Measurements from ENCODE around the gene ANO7. TPM values are rescaled to one million over a fixed set of nuclear protein-coding genes. Genes with fewer than 3 reads are reported as not detected.

Gene ANO7
- total RNA-seq, 5 donors from 2014 or later (not counting 1 experiment from before 2014, with no cell fraction given), result 0.53 to 0.60 (median 0.53) TPM; not detected in 2

DNA sequence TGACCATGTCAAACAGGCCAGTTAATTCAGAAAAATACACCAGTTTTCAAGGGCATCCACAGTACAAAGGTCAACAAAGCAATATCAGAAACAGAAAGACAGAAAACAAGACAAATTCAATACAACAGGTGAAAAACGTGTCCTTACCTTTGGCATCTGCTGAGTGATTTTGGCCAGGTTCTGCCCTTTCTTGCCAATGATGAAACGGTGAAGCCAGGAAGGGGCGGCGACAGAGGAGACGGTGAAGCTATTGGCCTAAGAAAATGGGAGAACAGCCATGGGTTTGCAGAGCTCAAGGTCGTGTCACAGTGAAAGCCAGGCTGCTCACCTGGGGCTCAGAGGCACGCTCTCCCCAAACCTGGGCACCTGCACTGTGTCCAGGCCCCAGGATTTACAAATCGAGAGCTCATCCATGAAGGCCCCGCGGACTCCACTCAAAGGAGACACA is 66.5 kb downstream of the ANO7 start:
- Mint-ChIP-seq H3K4me3 (no peak overlapping the region), H3K27ac (no peak overlapping the region), H3K27me3 (no peaks in the 10 kb centered on the region), H3K36me3 (peaks cover 58% of the 10 kb centered on the region), H3K4me1 (peaks cover 0 to 2% (median 0%) of the 10 kb centered on the region in 3 donors), H3K9me3 (no peaks in the 10 kb centered on the region)
- Histone ChIP-seq H3K27ac (ENCODE audit: low read length) (no peak overlapping the region), H3K36me3 (ENCODE audit: control insufficient read depth in 2 of 2, extremely low read depth in 1 of 2, insufficient read depth in 1 of 2, low read length in 1 of 2) (peaks cover 28 to 80% of the 10 kb centered on the region in 2 donors), H3K4me1 (ENCODE audit: control insufficient read depth in 1 of 2, extremely low read depth in 1 of 2, insufficient read depth in 2 of 2, low read length in 2 of 2) (no peaks in the 10 kb centered on the region), H3K27me3 (replicated peaks in 1 of 2; ENCODE audit: control insufficient read depth in 2 of 2, extremely low read depth in 1 of 2, insufficient read depth in 2 of 2, low read length in 1 of 2) (no peaks in the 10 kb centered on the region), H3K9me3 (no peaks in the 10 kb centered on the region), H3K4me3 (ENCODE audit: control insufficient read depth in 1 of 2, extremely low read depth in 1 of 2, low read length in 1 of 2) (no peak overlapping the region)
- no peak for ATAC-seq (replicated peaks in 1 of 4)
- ChIA-PET POLR2A (interaction anchor here in 1 of 2 donors (0.5 kb wide), 1 partner anchor 29 kb away, joined by 4 read pairs; no protein-coding TSS in a partner anchor), CTCF (no interaction called here)
- DNase-seq, result no peak
- WGBS (ENCODE audit: insufficient coverage), result 96% methylated on average over 9 of the region's 10 CpGs

DNA sequence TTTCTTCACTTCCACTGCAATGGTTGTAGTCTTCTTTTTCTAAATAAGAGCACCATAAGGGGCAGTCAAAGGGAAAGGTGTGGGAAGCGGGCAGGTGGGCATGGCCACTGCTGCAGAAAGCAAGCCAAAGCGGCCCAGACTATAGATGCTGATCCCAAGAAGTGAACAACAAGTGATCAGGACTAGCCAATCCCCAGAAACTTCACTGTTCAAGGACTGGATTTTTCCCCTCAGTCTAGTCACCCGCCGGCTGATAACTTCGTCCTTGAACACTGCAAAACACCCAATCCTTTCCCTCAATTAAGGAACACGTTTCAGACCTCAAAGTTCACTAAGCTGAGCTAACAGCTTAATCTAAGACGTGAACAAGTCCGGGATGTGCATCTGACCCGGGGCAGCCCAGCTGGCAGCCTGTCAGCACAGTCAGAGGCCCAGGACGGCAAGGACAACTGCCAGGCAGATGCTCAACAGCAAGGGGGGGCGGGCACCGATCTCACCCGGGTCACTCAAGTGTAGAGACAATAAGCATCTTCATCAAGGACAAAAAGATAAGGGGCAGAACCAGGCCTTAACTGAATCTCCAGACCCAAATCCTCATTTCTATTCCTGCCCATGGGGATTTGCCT is 67.2 kb downstream of the ANO7 start:
- Histone ChIP-seq H3K9me3 (no peaks in the 10 kb centered on the region), H3K27ac (ENCODE audit: low read length) (no peak overlapping the region), H3K4me1 (ENCODE audit: control insufficient read depth in 1 of 2, extremely low read depth in 1 of 2, insufficient read depth in 2 of 2, low read length in 2 of 2) (no peaks in the 10 kb centered on the region), H3K4me3 (ENCODE audit: control insufficient read depth in 1 of 2, extremely low read depth in 1 of 2, low read length in 1 of 2) (no peak overlapping the region), H3K27me3 (replicated peaks in 1 of 2; ENCODE audit: control insufficient read depth in 2 of 2, extremely low read depth in 1 of 2, insufficient read depth in 2 of 2, low read length in 1 of 2) (no peaks in the 10 kb centered on the region), H3K36me3 (ENCODE audit: control insufficient read depth in 2 of 2, extremely low read depth in 1 of 2, insufficient read depth in 1 of 2, low read length in 1 of 2) (peaks cover 28 to 78% of the 10 kb centered on the region in 2 donors)
- no peak overlapping the region for H3K27ac Mint-ChIP-seq
- no peaks in the 10 kb centered on the region for H3K27me3 Mint-ChIP-seq
- H3K4me1 Mint-ChIP-seq, result peaks cover 0 to 2% (median 0%) of the 10 kb centered on the region in 3 donors
- ATAC-seq (replicated peaks in 1 of 4) (no peak), DNase-seq (no peak)
- no peak overlapping the region for H3K4me3 Mint-ChIP-seq
- peaks cover 58% of the 10 kb centered on the region for H3K36me3 Mint-ChIP-seq
- WGBS (ENCODE audit: insufficient coverage), result 89% methylated on average over 12 of the region's 13 CpGs
- no peaks in the 10 kb centered on the region for H3K9me3 Mint-ChIP-seq
- POLR2A ChIA-PET, result no interaction called here
- CTCF ChIA-PET, result no interaction called here

DNA sequence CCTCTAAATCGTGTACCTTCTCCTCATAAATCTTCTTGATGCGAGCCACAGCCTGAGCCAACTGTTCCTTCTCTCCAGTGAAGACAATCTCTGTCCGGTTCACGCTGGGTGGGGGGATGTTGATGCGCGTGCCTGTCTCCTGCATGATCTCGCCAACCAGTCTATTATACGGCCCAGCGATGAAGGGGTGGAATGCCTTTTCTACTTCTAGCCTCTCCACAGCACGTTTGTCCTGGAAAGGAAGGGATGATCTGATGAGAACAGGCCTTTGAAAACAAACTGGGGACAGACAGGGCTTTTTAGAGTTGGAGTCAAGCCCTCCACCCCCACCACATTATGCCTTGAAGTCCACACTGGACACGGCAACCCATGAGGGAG is 67.7 kb downstream of the ANO7 start:
- 100% methylated on average over 5 of the region's 11 CpGs for WGBS (ENCODE audit: insufficient coverage)

DNA sequence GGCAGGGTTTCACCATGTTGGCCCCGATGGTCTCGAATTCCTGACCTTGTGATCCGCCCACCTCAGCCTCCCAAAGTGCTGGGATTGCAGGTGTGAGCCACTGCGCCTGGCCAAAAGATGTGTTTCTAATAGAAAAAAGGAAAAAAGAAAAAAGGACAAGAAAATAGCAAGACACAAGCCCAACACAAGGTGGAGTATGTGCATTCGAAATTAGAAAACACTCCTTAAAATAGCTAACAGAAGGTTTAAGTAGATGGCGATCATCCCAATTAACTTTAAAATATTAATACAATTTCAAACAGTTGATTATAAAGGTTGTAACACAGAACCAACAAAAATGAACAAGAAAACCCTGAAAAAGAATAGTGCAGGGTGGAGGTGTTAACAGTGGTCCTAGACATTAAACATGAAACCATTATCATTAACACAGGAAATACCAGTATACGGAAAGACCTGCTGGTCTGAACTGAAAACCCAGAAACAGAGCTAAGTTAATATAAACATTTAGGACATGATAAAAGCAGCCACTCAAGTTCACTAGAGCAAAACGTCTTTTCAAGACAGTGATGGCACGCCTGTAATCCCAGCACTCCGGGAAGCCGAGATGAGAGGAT is 69.0 kb downstream of the ANO7 start:
- H3K27me3 ChIP-seq (replicated peaks in 1 of 2; ENCODE audit: control insufficient read depth in 2 of 2, extremely low read depth in 1 of 2, insufficient read depth in 2 of 2, low read length in 1 of 2), result no peaks in the 10 kb centered on the region
- no peak for ATAC-seq (replicated peaks in 1 of 4)
- H3K4me3 ChIP-seq (ENCODE audit: control insufficient read depth in 1 of 2, extremely low read depth in 1 of 2, low read length in 1 of 2), result no peak overlapping the region
- Mint-ChIP-seq H3K27ac (no peak overlapping the region), H3K27me3 (no peaks in the 10 kb centered on the region), H3K4me3 (no peak overlapping the region), H3K36me3 (peaks cover 60% of the 10 kb centered on the region), H3K4me1 (peaks cover 0 to 6% (median 2%) of the 10 kb centered on the region in 3 donors), H3K9me3 (no peaks in the 10 kb centered on the region)
- peak in 1 of 35 experiments; percentile 21 for DNase-seq
- no peak overlapping the region for H3K27ac ChIP-seq (ENCODE audit: low read length)
- H3K36me3 ChIP-seq (ENCODE audit: control insufficient read depth in 2 of 2, extremely low read depth in 1 of 2, insufficient read depth in 1 of 2, low read length in 1 of 2), result peaks cover 25 to 77% of the 10 kb centered on the region in 2 donors
- 92% methylated on average over 3 of the region's 11 CpGs for WGBS (ENCODE audit: insufficient coverage)
- H3K9me3 ChIP-seq, result no peaks in the 10 kb centered on the region
- H3K4me1 ChIP-seq (ENCODE audit: control insufficient read depth in 1 of 2, extremely low read depth in 1 of 2, insufficient read depth in 2 of 2, low read length in 2 of 2), result no peaks in the 10 kb centered on the region
- ChIA-PET POLR2A (no interaction called here), CTCF (interaction anchor here (0.6 kb wide), 4 partner anchors 41 to 306 kb away, joined by 3 to 5 read pairs (median 4); no protein-coding TSS in a partner anchor)

More for the DNA sequence above, 67.7 kb downstream of the ANO7 start:
- H3K4me3 ChIP-seq (ENCODE audit: control insufficient read depth in 1 of 2, extremely low read depth in 1 of 2, low read length in 1 of 2), result no peak overlapping the region
- DNase-seq, result no peak
- ChIA-PET POLR2A (no interaction called here), CTCF (no interaction called here)
- H3K4me1 ChIP-seq (ENCODE audit: control insufficient read depth in 1 of 2, extremely low read depth in 1 of 2, insufficient read depth in 2 of 2, low read length in 2 of 2), result no peaks in the 10 kb centered on the region
- Mint-ChIP-seq H3K9me3 (no peaks in the 10 kb centered on the region), H3K4me3 (no peak overlapping the region), H3K36me3 (peaks cover 60% of the 10 kb centered on the region), H3K27ac (no peak overlapping the region), H3K27me3 (no peaks in the 10 kb centered on the region), H3K4me1 (peaks cover 0 to 2% (median 0%) of the 10 kb centered on the region in 3 donors)
- no peak overlapping the region for H3K27ac ChIP-seq (ENCODE audit: low read length)
- no peaks in the 10 kb centered on the region for H3K27me3 ChIP-seq (replicated peaks in 1 of 2; ENCODE audit: control insufficient read depth in 2 of 2, extremely low read depth in 1 of 2, insufficient read depth in 2 of 2, low read length in 1 of 2)
- no peak for ATAC-seq (replicated peaks in 1 of 4)
- H3K9me3 ChIP-seq, result no peaks in the 10 kb centered on the region
- peaks cover 27 to 75% of the 10 kb centered on the region in 2 donors for H3K36me3 ChIP-seq (ENCODE audit: control insufficient read depth in 2 of 2, extremely low read depth in 1 of 2, insufficient read depth in 1 of 2, low read length in 1 of 2)

DNA sequence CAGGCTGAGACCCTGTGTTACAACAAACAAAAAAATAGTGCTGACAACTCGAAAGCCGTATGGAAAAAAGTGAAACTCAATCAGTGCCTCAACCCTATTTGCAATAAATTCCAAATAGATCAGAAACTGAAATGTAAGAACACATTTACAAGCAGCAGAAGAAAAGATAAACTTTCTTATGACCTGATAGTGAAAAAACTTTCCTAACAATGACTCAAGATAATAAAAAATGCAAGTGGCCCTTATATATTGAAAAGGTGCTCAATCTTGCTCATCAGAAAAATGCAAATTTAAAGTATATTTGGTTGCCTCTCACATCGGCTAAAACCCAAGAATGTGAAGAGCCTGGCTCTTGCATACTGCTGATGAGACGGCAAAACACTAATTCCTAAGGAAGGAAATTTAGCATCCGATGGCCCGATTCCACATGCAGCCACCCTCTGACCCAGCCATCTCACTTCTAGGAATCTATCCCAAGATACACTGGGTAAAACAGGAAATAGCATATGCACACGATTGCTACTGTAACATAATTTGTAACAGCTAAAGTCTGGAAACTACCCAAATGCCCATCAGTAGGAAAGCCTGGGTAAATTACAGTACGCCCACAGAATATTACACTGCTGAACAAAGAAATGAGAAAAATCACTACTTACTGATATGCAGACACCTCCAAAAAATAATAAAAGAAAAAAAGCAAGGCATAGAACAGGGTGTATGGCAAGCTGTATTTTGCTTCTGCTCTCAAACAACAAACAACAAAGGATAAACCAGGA is 70.2 kb downstream of the ANO7 start:
- H3K4me1 Mint-ChIP-seq, result peaks cover 0 to 12% (median 2%) of the 10 kb centered on the region in 3 donors
- ATAC-seq (replicated peaks in 1 of 4), result no peak
- no peaks in the 10 kb centered on the region for H3K9me3 Mint-ChIP-seq
- whole genome bisulfite sequencing (ENCODE audit: insufficient coverage), result 69% methylated on average over 5 of the region's 8 CpGs
- Histone ChIP-seq H3K9me3 (no peaks in the 10 kb centered on the region), H3K36me3 (ENCODE audit: control insufficient read depth in 2 of 2, extremely low read depth in 1 of 2, insufficient read depth in 1 of 2, low read length in 1 of 2) (peaks cover 25 to 77% of the 10 kb centered on the region in 2 donors), H3K27ac (ENCODE audit: low read length) (no peak overlapping the region), H3K27me3 (replicated peaks in 1 of 2; ENCODE audit: control insufficient read depth in 2 of 2, extremely low read depth in 1 of 2, insufficient read depth in 2 of 2, low read length in 1 of 2) (no peaks in the 10 kb centered on the region), H3K4me1 (ENCODE audit: control insufficient read depth in 1 of 2, extremely low read depth in 1 of 2, insufficient read depth in 2 of 2, low read length in 2 of 2) (no peaks in the 10 kb centered on the region), H3K4me3 (ENCODE audit: control insufficient read depth in 1 of 2, extremely low read depth in 1 of 2, low read length in 1 of 2) (no peak overlapping the region)
- H3K4me3 Mint-ChIP-seq, result no peak overlapping the region
- DNase-seq, result no peak
- no peak overlapping the region for H3K27ac Mint-ChIP-seq
- no peaks in the 10 kb centered on the region for H3K27me3 Mint-ChIP-seq
- peaks cover 61% of the 10 kb centered on the region for H3K36me3 Mint-ChIP-seq
- ChIA-PET CTCF (interaction anchor here in 1 of 2 donors (0.6 kb wide), 1 partner anchor 111 kb away, joined by 3 read pairs; no protein-coding TSS in a partner anchor), POLR2A (no interaction called here)

DNA sequence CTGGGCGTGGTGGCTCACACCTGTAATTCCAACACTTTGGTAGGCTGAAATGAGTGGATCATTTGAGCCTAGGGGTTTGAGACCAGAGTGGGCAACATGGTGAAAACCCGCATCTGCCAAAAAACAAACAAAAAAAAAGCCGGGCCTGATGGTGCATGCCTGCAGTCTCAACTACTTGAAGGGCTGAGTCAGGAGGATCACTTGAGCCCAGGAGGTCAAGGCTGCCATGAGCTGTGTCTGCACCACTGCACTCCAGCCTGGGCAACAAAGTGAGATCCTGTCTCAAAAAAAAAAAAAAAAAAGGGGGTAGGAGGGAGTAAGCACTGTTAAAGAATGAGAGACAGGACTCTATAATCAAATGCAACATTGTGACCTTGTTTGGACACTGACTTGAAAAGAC is 72.4 kb downstream of the ANO7 start:
- peaks cover 0 to 12% (median 2%) of the 10 kb centered on the region in 3 donors for H3K4me1 Mint-ChIP-seq
- CTCF ChIA-PET, result no interaction called here
- peaks cover 56% of the 10 kb centered on the region for H3K36me3 Mint-ChIP-seq
- no peak overlapping the region for H3K27ac Mint-ChIP-seq
- H3K36me3 ChIP-seq (ENCODE audit: control insufficient read depth in 2 of 2, extremely low read depth in 1 of 2, insufficient read depth in 1 of 2, low read length in 1 of 2), result peaks cover 18 to 71% of the 10 kb centered on the region in 2 donors
- ATAC-seq (replicated peaks in 1 of 4) (no peak), DNase-seq (no peak)
- no peak overlapping the region for H3K4me3 ChIP-seq (ENCODE audit: control insufficient read depth in 1 of 2, extremely low read depth in 1 of 2, low read length in 1 of 2)
- H3K9me3 ChIP-seq, result no peaks in the 10 kb centered on the region
- POLR2A ChIA-PET, result no interaction called here
- no peaks in the 10 kb centered on the region for H3K27me3 Mint-ChIP-seq
- 100% methylated on average over 3 of the region's 3 CpGs for WGBS (ENCODE audit: insufficient coverage)
- no peak overlapping the region for H3K27ac ChIP-seq (ENCODE audit: low read length)
- H3K9me3 Mint-ChIP-seq, result no peaks in the 10 kb centered on the region
- no peaks in the 10 kb centered on the region for H3K27me3 ChIP-seq (replicated peaks in 1 of 2; ENCODE audit: control insufficient read depth in 2 of 2, extremely low read depth in 1 of 2, insufficient read depth in 2 of 2, low read length in 1 of 2)
- no peaks in the 10 kb centered on the region for H3K4me1 ChIP-seq (ENCODE audit: control insufficient read depth in 1 of 2, extremely low read depth in 1 of 2, insufficient read depth in 2 of 2, low read length in 2 of 2)
- no peak overlapping the region for H3K4me3 Mint-ChIP-seq
